Globus pallidus (tissue), 1 donor: ENCODE data around the gene DENND2C.

Source experiments
- DNase-seq: peaks from one replicate; pipeline ENCODE4 v3.0.0-alpha.2; 2015; ENCODE audit warnings: low spot score

The DENND2C gene

DNA sequence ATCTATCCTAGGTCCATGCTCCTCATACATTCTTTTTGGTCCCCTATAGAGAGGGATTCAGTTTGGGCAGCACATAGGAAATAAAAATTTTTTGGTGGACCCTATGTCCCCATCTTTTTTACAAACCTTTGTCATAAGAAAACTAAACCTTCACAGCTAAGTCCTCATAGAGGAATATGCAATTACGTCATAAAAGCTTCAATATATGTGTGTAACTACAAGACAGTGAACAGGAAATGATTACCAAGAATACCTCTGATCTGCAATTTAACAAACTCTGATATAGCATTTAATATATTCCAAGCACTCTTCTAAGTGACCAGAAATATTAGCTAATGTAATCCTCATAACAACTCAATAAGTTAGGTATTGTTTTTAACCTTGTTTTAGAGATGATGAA is 6.3 kb upstream of the DENND2C start:
- no peak for DNase-seq

DNA sequence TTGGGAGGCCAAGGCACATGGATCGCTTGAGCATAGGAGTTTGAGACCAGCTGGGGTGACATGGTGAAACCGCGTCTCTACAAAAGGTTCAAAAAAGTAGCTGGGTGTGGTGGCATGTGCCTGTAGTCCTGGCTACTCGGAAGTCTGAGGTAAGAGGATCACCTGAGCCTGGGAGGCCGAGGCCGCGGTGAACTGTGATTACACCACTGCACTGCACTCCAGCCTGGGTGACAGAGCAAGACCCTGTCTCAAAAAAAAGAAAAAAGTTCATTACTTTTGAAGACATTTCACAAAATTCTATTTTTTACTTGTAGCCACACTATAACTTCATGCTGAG is 2.1 kb upstream of the DENND2C start:
- no peak for DNase-seq

DNA sequence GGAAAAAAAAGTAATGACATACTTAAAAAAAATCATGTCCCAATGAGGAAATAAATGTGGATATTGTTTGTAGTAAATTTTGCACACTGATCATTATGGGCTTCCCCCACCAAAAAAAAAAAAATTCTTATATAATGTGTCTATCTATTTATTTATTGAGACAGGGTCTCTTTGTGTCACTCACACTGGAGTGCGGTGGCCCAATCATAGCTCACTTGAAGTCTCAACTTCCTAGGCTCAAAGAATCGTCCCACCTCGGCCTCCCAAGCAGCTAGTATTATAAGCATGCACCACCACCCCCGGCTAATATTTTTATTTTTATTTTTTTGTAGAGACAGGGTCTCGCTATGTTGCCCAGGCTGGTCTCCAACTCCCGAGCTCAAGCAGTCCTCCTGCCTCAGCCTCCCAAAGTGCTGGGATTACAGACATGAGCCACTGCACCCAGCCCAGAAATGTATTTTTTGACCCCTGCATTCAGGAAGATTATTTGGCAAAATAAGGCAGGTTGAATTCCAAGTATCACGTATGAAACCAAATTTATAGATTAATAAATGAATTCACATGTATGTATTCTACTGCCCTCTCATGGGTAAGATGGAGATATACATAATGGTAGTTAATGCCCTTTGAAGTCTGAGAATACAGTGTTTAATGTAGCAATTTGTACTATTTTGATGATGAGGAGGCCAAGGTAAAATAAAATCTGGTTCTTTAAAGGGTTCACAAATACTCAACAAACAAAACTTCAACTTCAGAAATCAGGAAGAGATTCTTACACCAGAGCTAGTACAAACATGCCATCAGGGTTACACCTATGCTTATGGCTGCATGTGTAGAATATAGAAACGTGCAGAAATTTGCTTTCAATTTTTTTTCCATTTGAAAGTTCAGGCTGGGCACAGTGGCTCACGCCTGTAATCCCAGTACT is 1.4 kb upstream of the DENND2C start:
- no peak for DNase-seq

DNA sequence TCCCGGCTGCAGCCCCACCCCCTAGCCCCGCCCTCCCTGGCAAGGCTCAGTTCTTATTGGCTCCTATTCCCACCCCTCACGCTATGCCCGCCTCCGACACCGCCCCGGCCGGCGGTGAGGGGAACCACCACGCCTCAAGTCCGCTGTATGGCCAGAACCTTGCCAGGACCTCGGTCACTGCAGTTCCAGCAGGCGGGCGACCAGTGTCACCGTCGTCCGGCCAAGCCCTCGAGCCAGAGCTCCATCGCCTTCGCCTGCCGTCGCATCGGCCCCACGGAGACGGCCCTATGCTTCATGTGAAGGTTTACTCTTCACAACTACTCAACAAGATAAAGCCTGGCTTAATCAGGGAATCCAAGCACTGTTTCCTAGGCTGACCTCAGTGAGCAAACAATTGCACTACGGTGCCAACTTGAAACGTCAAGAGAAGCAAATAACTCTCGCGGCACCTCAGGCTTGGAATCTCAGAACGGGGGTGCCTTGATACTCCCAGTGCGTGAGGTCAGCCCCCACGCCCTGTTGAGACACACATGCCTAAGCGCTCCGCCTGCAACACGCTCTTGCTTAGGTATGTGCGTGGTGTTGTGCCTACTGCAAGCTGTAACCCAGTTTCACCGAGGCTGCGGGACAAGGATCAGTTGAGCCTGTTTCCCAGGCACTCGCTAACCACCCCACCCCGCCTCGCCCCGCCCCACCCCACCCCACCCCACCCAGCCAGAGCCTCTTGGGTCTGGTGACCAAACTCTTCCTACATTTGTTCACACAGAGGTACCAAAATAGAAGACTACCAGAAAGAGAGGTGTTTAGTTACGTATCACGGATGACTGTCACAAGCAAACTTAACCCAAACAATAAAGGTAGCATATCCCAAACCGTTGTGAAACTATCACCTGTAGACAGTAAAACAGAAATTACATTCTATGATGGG is 498 bp upstream of the DENND2C start:
- peak; percentile 88 for DNase-seq

DNA sequence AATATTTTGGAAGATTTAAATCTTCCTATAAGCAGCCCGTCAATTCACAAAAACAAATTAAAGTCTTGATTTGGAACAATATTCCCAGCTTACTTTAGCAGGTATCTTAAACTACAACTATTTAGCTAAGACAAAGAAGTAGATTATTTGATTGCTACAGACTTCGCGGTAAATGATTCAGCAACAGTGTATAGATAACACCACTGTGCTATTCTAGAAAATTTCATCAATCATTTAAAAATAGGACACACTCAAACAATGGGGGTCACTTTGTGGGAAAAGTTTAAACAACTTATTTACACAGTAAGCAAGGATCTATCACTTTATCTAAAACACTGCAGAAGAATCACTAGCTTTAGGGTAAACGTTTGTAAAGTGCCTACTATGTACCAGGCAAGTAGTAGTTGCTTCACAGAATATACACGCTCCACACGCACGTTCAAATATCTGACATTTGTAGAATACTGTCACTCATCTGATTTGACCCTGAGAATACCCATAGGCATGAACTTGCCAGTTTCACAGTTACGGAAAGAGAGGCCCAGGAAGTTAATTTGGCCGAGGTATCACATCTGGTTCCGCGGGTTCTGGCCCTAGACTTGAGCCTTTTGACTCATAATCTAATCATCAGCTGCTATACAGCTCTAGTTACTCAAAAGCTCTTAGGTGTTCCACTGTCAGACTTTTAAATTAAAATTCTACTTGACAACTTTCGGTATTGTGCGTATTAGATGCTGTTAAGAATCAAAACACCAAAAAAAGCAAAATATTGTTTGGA is 876 bp downstream of the DENND2C start:
- DNase-seq = no peak

DNA sequence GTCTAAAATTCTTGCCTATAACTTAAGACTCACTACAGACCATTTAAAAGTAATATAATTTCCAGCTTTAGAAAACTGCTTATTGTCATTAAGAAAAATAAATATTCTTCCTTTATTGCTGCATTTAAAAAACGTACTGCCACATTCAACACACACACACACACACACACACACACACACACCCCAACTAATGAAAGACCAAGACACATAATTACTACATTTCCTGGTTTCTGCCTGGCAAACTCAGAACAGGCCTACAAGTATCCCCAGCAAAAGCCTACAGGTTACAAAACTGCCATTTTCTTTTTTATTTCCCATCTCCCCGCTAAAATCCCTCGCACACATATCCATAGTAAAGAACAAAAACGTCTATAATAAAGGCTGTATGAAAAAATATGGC is 1.5 kb downstream of the DENND2C start:
- no peak for DNase-seq

DNA sequence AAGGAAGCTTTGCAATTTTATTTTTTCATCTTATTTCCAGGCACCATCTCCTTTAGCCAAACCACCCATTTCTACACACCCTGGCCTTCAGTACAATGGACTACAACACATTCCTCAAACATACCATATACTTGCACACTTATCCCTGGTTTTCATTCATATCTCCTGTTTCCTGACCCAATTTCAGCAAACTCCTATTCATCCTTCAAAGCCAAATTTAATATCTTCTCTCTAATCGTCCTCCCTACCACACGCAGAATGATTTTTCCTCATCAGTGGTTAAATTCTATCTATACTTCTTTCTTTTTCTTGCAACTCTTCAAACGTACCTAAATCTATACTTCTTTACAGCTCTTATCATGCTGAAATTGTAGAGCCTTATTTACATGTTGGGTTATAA is 2.9 kb downstream of the DENND2C start:
- DNase-seq = no peak

DNA sequence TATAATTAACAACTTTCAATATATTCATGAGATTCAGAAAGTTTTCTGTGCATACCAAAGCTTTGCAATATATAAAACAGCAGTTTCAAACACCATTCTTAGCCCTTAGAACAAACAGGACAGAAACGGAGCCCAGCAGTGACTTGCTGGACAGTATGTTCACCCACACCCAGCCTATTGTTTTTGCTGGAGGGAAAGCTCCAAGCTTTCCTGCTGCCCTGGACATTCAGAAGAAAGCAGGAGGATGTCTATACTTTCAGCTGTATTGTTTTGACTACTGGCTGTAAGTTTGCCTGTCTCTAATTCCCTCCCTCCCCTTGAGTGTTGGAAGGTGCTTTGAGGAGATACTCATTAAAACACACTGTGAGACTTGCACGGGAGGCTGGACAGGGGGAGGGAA is 9.6 kb downstream of the DENND2C start:
- DNase-seq = no peak

DNA sequence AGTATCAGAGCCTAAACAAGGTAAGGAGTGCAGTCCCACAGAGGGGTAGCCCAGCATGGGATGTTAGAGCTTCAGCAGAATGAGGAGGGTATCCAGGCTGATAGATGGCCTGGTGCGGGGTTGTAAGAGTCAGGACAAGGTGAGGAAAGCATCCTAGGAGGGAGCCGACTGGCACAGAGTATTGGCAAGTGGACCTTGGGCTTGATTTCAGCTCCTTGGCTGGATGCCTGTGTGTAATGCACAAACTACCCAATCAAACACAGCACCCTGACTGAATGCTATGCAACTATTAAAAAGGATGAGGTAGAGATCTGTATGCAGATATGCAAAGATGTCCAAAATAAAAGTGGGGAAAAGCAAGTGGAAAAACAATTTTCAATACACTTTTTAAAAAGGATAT is 18.0 kb downstream of the DENND2C start:
- DNase-seq = no peak

DNA sequence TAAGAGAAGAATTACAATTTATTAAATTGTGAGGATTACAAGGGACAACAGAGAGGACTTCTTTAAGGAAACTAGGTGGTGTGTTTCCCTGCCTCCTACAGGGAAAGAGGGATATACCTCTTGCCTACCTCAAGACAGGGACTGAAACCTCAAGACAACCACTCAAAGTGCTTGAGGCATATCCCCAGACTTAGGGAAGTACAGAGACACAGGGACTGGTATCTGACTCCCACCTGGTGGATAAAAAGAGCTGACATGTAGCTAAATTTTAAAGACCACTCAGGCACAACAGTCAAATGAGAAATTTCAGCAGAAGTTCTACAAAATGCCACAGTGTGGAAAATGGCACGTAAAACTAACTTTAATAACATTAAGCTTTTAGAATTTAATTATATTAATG is 21.3 kb downstream of the DENND2C start:
- no peak for DNase-seq

DNA sequence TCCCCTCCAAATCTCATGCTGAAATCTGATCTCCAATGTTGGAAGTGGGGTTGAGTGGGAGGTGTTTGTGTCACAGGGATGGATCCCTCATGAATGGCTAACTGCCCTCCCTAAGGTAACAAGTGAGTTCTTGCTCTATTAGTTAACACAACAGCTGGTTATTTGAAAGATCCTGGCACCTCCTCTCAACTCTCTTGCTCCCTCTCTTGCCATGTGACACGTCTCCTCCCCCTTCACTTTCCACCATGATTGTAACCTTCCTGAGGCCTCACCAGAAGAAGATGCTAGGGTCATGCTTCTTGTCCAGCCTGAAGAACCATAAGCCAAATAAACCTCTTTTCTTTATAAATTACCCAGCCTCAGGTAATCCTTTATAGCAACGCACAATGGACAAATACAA is 28.5 kb downstream of the DENND2C start:
- DNase-seq = no peak

DNA sequence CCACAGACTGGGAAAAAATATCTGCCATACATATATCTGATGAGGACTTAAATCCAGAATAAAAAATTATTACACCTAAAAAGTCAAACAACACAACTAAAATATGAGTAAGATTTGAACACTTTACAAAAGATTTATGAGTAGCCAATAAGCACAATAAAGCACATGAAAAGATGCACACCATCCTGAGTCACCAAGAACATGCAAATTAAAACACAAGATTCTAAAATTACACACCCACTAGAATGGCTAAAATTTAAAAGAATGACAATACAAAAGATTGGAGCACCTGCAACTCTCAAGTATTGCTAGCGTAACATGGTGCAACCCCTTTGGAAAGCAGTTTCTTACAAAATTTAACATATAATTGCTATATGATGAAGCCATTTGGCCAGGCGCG is 30.9 kb downstream of the DENND2C start:
- DNase-seq = no peak

DNA sequence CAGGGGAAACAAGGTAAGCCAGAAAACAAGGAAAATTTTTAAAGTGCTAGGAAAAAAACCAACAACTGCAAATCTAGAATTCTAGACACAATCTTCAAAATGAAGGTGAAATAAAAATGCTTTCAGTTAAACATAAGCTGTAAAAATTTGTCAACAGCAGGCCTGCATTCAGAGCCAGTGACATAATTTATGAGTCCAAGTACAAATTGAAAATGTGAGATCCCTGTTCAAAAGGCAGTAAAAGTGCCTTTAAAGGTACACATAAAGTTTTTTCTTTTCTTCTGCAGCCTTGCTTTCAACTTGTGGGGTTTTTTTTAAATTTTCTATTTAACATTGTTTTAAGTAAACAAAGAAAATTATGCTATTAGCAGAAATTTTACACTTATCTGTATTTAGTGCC is 37.4 kb downstream of the DENND2C start:
- no peak for DNase-seq

DNA sequence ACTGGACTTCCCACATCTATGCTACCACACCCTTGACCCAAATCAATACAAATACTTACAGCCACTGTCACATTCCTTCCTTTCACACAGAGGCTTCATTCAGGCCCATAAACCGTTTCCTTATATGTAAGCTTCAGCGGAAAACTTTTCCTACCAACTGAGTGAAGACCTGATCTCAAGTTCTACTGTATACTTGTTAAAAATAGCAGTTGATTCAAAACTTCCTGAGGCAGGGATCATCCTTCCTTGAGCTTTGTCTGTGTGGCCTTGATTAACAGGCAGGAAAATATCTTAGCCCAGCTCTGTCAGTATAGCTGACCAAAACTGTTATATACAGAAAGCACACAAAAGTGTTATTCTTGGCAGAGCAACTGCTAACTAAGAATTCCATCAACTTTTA is 42.7 kb downstream of the DENND2C start:
- no peak for DNase-seq

DNA sequence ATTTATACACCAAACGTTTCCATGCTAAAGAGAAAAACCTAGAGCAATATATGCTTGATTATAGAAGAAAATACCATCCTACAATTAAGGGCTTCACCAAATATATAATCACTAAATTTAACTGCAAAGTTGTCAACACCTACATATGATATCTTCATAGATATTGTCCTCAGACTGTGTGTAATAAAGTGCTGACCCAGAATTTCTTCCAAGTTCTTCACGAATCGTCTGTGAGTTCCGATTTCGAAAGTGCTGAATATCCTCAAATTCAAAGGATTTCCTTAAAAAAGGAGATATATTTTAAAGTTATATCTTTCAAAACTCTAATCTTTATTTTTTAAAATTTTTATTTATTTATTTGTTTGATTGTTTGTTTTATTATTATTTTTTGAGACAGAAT is 46.5 kb downstream of the DENND2C start:
- no peak for DNase-seq

DNA sequence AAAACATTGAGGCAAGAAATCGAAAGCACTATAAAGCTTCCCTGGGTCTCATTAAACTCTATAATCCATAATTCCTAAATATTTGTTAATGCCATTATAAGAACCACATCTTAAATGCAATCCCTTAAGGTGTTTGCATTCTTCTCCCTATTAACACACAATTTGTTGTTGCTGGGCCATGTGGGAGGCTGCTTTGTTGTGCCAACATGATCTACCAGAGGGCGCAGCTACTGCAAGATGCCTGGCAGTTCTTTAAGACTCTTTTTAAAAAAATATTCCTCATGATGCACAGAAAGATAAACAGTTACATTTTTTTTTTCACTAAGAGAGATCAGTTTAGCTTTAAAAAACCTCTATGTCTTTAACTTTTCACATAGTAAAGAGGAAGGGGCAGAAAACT is 49.4 kb downstream of the DENND2C start:
- DNase-seq = no peak

DNA sequence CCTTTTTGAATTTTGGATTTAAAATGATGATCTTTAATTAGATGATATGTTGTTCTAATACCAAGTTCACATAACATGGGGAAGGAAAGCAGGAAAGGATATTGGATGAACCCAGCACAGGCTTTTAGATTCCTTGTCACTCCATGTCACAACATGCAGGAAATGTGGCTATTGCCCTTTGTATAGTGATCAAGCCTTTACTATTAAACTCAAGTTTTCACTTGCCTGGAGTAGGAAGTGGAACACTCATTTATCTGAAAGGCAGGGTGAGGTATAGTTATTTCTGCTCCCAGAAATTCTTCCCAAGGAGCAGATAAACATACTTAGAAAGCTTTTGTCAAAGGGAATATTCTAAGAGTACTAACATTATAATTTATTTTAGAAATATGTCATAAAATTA is 51.2 kb downstream of the DENND2C start:
- no peak for DNase-seq

DNA sequence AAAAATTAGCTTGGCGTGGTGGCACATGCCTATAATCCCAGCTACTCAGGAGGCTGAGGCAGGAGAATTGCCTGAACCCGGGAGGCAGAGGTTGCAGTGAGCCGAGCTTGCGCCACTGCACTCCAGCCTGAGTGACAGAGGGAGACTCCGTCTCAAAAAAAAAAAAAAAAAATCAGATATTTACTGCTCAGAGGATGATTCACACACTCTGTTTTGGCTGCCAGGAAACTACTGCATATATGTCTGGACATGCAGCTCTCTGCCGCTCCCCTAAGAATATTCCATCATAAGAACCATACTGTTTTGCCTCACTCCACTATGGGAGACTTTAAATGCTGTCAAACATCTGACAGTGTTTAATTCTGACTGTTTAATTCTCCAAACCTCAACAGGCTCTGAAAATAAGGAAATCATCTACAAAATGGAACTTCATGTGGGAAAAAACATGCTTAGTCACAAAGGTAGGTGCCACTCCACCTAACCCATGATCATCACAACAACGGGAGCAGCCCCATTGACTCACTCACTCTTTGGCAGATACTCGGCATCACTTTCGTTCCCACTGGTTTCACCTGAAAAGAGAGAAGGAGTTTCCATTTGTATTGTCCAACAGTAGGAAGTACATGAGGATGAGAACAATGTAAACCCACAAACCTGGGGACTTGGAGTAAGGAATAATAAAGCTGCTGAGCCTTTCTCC is 59.2 kb downstream of the DENND2C start:
- DNase-seq = no peak

DNA sequence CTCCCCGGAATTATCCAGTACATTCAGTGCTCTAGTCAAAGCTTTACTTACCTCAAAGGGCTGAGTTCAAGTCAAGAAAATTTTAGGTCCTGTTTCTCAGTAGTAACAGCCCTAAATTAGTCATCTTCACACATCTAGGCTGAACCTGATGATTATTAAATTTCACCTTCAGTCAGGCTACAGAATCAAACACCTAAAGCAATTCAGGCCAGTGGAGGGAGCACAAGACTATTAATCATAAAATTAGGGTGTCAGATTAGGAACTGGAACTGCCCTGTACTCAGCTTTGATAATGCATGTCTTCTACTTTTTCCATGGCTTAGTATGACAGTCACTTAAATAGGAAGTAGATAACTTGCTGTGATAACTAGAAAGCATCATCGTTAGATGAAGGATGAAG is 60.0 kb downstream of the DENND2C start:
- no peak for DNase-seq

DNA sequence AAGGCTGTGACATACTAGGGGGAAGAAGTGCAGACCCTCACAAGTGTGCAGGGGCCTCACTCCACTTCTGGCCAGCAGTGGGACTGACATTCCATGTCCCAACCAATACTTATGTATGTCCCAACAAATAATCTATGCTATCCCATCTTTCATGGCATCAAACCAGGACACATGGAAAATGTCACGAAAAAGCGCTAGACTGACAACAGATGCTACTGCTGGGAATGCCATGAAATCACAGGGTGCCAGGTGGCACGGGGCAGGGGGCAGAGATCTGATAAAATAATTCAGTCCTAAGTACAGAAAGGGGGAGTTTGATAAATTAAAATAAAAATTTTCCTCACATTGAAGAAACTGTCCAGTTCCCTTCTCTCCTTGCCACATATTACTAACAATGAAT is 60.8 kb downstream of the DENND2C start:
- DNase-seq = no peak

DNA sequence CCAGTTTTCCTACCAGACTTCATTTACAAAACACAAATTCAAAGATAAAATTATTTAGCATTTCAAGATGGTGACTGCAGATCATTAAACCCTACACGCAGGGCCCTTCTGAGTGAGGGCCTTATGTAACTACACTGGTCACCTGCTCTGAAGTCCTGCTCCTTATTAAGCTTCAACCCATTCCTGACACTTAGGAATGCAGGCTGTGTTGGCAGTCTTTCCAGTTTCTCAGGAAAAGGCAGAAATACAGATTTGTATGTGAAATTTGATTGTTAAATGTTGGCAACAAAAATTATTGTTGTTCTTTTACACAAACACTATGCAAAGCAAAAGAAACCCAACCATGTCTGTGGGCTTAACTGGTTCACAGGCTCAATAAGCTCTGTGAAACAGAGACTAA is 62.6 kb downstream of the DENND2C start:
- DNase-seq = no peak

DNA sequence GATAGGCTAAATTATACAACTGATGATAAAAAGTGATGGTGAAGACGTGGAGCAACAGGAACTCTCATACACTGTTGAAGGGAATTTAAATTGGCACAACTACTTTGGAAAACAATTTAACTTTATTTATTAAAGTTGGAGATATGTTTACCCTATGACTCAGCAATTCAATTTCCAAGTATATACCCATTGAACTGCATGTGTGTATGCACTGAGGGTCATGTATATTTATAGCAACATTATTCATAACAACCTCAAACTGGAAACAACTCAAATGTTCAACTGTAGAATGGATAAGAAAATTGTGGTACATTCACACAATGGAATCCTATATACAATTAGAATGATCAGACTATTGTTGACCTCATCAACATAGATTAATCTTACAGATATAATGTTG is 71.9 kb downstream of the DENND2C start:
- no peak for DNase-seq
